Stimulated activated CD8-positive, alpha-beta memory T cell treated with anti-CD3 and anti-CD28 coated beads, Interleukin-15, amount 100 ng/mL, for 48 hours (primary cell): ENCODE data around the gene KRT78.
"Not testable (repeated sequence)": the region's sequence is repeated elsewhere in the genome, so short reads cannot be mapped to it uniquely, and the experiment has no call there.

ENCODE experiments used
- DNase-seq, 2 donors: peaks; one replicate each; pipeline ENCODE4 v3.0.0-alpha.2; 2020; ENCODE audit warnings: low read depth in 2 of 2

Gene KRT78

DNA sequence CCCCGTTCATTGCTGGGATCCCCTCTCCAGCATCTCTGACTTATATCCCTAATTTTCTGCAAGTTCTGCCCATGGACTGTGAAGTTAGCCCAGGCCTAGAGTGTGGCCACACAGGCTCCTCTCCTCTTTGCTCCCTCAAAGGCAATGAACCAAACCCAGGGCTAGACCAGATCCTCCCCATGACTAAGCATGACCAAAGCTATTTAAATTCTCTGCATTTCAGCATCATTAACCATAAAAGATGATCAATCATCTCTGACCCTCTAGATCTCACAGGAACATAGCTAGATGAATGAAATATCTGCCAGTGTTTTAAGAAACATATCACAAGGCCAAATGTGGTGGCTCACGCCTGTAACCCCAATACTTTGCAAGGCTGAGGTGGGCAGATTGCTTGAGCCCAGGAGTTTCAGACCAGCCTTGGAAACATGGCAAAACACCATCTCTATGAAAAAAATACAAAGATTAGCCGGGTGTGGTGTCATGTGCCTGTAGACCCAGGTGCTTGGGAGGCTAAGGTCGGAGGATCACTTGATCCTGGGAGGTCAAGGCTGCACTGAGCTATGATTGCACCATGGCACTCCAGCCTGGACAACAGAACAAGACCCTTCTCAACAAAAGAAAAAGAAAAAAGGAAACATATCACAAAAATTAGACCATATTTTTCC is 50.7 kb downstream of the KRT78 start:
- no peak for DNase-seq

DNA sequence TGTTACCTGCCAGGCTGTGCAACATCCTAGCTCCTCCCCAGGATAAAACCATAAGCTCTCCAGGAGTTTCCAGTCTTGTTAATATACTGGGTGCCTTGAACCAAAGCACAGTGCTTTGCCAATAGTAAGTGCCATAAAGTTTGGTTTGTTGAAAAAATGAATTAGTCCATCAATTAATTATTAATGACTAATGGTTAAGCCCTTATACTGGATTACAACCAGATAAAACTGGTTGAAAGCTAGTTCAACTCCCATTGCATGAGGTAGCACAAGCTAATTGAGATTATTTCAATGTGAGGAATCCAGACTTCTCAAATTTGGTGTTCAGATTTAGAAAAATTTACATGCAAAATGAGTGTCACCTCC is 51.3 kb downstream of the KRT78 start:
- DNase-seq: no peak

DNA sequence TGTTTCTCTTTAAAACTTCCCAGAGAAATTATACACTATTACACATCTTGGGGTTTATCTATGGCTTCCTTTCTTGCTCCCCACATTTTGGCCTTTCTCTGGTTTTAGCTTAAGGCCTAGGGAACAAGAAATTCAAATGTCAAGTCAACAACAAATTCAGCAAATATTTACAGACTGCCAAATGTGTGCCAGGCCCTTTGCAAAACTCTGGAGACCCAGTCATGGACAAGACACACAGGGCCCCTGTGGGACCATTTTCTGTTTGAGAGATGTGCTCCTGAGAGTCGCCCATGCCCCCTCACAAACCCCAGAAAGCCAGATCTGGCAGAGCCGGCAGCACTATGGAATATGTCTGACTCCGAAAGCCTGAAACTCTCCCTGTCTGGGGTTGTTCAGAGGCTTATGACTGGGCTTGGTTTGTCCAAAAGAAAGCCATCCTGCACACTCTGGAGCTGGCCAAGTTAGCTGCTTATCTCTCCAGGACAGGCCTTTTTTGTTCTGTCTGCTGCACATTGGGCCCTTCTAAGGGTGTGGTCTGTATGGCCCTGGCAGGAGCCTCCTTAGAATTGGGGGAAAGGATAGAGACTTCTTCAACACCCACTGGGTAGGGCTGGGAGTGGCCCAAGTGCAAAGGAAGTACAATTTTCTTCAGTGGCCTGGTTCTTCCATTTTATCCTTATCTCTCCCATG is 51.8 kb downstream of the KRT78 start:
- DNase-seq: no peak

DNA sequence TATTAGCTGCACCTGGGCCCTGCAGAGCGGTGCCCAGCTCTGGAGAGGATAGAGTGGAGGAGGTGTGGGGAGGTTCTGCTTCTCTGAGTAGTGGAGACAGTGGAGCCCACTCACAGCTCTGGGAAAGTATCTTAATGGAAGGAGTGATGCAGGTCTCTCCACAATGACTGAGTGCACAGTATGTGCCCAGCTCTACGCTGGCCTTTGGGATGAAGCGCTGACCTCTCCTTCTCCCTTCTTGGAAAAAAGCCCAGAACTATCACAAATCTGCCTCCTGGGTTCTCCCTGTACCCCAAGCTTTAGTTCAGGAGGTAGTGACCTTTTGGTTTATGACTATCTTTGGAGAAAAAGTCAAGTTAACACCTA is 52.4 kb downstream of the KRT78 start:
- DNase-seq: no peak

DNA sequence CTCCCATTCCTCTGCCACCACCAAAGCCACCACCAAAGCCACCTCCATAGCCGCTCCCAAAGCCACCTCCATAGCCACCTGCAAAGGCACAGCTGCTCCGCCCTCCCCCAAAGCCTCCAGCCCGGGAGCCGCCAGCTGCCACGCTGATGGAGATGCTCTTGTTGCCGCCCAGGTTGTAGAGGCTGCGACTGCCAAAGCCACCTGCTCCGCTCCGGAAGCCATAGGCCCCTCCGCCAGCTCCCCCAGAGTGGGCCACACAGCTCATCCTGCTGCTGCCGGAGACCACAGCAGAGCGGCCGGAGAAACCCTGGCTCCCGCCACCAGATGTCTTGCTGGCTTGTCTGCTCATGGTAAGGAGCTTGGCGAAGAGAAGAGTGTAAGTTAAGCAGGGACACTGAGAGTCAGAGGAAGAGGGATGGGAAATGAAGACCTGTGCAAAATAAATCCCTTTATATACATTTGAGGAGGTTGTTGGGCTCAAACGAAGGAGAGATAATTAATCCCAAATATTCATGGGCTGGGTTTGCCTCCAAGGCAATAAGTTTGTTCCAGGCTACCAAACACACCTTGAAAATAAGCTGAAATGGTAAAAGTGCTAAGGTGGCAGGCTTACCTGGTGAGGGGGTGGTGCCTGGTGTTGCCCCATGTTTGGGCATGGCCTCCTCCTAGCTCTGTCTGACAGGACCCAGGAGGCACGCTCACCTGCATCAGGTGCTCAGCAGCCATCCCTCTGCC is 52.9 kb downstream of the KRT78 start, which contains the start of gene KRT3:
Gene KRT3 (minus strand): TSS at position 424 of the 735 bp plus-strand sequence. CDS start 75 bp downstream, at position 349.
- DNase-seq: no peak

DNA sequence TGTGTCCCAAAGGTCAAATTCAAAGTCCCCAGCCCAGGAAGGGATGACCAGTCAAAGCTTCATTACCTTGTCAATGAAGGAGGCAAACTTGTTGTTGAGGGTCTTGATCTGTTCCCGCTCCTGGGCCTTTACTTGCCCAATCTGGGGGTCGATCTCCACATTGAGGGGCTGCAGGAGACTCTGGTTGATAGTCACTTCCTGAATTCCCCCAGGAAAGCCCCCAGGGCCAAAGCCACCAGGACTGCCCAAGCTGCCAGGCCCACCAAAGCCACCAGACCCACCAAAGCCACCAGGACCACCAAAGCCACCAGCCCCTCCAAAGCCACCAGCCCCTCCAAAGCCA is 53.5 kb downstream of the KRT78 start:
- not testable (repeated sequence) for DNase-seq

DNA sequence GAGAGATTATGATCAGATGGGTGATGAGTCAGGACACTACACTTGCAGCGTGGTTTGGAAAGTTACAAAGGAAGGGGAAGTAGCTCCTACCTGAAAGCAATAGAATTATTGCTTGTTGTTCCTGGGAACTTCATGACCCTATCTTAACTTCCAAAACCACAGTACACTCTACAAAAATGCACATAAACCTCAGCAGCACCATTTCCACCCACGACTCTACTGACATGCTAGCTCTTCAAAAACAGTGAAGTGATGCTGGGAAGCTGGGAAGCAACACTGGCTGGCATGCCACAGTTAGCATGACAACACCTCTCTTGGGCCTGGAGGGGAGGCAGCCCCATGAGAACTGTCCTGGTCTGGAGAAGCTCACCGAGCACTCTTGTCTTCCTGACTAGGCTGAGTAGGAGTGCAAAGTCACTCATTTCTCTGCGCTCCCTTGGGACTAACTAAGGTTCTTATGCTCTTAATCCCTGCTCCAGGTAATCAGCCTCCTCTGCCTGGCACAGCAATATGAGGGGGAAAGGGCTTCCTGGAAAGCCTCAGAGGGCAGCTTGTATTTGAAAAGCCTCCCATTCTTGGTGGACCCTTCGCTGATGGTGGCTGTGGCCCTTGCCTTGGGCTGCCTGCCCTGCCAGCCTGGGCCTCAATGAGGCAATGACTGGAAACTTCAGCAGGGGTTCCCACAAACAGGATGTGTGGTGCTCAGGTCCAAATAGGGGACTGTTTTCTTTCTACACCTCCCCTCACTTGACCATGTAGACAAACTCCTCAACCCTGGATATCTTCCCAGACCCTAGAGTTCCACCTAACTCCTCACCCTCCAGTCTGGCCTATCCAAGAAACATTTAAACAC is 54.1 kb downstream of the KRT78 start:
- no peak for DNase-seq

DNA sequence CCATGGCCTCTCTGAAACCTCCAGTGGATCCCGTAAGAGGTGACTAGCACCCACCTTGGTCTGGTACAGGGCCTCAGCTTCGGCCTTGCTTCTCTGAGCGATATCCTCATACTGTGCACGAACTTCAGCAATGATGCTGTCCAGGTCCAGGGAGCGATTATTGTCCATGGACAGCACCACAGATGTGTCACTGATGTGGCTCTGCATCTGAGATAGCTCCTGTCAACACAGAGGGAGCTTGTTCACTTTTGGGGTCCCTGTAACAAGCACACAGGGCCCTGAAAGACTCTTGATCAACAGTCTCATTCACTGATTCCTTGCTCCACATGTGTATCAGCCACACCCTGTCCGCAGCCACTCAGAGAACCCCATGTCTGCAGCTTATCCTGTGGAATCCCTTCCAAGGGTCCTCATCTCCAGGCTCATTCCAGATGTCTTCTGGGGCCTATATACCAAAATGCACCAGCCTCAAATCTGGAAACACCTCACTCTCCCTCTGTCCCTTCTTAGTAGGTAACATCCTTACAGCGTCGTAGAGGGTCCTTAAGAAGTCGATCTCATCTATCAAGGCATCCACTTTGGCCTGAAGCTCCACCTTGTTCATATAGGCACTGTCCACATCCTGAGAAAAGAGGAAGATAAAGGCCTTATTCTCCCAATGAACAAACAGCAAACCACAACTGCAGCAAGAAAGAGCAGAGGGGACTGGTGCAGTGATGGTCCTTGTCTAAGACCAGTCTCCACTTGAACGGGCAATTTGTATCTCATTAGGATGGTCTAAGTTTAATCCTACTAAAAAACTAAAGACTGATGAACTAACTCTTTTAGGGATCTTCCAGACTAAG is 56.4 kb downstream of the KRT78 start:
- no peak for DNase-seq

DNA sequence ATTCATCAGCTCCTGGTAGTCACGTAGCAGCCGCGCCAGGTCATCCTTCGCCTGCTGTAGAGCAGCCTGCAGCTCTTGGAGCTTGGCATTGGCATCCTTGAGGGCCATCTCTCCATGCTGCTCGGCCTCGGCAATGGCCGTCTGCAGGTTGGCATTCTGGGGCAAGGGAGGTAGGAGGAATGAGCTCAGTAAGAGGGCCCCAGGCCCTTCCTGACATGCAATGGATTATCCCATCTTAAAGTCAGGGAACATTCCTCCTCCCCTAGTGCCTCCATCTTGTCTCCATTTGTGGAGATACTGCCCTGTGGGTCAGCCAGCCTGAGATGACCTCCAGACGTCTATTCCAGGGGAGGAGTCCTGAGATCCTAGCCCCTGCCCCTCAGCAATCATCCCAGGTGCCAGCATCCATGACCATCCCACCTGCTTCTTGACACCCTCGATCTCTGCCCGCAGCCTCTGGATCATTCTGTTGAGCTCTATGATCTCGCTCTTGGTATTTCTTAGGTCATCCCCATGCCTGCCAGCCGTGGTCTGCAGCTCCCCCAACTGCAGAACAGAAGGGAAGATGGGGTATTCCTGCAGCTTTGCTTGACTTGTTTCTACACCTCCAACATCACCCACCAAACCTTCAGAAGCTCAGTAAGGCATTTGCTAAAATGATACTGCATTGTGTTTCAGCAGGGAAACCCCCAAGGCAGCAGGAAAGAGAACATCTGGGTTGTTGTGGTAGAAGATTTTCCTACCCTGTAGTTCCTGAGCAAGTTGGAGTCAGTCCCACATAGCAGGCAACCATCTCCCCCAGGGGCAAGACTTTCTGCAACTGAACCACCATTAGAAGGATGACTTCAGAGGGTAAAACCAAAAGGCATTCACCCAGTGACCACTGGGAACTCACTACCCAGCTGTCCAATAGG is 57.3 kb downstream of the KRT78 start:
- DNase-seq: no peak

DNA sequence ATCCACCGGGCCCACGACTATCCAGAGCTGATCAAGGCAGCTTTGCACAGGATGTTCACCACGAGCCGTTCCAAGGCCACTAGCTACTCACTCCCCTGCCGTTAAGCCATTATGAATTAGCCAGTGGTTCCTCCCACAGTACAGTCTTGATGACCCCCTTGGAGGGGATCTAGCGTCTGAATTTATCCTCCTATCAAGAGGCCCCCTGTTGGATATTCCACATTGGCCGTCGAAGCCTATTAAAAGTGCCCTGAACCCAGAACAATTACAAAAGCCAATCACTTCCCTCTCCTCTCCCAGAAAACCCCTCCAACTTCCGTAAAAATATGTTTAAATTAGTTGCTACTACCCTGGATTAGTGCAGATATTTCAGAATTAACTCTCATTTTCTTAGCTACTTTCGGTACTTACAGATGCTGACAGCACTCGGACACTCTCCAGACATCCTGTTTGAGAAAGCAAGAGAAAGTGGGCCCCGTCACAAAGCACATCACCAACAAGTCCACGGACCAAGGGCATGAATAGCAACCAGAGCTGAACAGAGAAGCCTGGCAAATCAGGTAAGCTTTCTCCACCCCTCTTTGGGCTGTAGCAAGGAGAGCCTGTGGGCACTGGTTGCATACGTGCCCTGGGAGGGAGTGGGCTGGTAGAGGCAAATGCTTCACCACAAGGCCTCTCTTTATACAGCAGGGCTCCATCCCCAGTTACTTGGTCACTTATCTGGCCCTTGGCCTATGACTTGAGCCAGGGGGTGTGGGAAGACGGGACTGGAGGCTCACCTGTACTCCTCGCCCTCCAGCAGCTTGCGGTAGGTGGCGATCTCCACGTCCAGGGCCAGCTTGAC is 58.1 kb downstream of the KRT78 start:
- no peak for DNase-seq

DNA sequence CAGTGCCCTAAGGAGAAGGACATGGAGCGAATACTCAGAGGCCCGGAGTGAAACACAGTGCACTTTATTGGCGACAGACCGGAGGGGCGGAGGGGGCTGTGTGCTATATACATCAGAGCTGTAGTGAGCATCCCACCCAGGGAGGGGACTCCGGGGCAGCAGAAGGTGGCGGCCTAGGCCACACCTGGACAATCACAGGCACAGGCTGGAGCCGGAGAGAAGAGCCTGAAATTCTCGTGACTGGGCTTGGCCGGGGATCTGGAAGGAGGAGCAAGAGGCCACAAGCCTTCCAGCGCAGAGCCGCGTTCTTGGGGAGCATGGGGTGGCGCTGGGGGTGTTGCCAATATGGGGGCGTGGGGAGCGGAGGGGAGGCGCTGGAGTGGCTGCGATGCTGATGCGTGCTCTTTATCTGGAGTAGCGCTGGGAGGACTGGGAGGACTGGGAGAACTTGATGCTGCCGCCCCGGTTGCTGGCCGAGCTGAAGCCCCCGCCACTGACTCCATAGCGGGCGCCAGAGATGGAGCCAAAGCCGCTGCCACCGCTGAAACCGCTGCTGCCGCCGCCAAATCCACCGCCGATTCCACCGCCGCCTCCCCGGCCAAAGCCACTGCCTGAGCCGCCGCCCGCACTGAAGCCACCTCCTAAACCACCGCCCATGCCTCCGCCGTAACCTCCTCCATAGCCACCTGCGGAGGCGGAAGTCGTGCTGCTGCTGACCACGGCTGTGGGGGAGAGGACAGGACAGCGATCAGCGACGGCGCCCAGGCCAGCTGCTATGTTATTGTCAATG is 59.0 kb downstream of the KRT78 start:
- no peak for DNase-seq

DNA sequence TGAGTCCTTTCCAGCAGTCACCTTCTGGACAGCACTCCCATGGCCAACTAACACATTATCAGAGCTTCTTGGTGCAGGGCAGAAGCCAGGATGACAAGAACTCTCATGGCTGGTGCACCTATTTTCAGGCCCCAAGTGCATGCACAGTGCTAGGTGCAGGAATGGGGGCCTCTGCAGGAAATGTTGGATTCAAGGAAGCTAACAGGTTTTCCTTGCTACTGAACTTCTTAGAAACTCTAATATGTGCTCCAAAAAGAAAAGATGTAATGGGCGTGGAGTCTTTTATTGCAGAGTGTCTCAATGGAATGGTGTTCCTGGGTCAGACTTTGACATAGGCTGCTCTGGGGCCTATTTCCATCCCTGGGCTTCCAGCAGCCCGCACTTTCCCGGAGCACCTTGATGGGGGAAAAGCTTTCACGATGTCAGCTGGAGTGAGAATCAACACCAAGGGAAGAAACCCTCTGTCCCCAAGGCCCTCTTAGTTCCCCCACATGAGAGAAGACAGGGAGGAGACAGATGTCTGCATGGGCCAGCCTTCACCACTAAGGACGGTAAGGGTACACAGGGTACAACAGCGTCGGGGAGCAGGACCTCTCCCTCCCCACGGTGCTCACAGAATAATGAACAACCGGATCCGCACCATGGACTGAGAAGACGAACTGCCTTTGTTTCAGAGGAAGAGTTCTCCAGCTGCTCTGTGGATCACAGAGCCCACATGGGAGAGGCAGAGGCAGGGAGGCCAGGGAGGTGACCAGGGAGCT is 59.7 kb downstream of the KRT78 start:
- DNase-seq: no peak

DNA sequence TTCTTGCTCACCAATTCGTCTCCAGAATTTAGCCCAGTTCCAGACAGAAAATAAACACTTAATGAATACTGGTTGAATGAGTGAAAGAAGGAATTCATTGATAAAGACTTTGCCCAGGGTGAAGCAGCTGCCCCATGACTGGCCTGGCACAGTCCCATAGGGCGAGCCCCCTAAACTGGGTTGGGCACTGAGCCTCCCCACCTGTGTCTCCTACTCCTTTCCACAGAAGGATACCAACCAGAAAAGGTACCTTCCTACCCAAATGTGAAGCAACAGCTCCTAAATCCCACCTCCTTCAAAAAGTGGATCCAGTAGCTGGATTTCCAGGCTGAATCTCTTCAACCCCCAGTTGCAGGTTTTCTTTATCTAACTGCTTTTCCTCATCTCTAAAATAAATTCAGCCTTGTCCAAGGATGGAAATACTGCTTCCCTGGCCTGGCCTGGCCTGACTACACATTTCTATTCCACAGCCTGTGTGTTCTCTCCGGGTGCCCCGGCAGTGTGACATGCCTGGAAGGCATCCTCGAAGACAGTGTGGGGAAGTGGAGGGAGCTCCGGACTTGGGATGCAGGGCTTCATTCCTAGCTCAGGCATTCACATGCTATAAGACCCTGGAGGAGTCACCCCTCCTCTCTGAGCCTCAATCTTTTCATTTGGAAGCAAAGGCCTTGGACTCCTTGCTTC is 60.5 kb downstream of the KRT78 start:
- no peak for DNase-seq
